SU-DHL-6 (cell line): ENCODE measurements around the gene ARMH3.

Source experiments
- H2AFZ ChIP-seq: fragments of 200-600 bp; sonication (generic); 2 replicates; pipeline ENCODE4 v1.6.1; 2014; ENCODE audit warnings: low read depth, mild to moderate bottlenecking, moderate library complexity, mixed read lengths, antibody characterized with exemption, low read length; ENCODE audit not compliant: severe bottlenecking
- H3F3A ChIP-seq: fragments of 200-600 bp; shearing (Covaris generic); 2 replicates; pipeline ENCODE4 v1.6.0; 2016; ENCODE audit warnings: antibody characterized with exemption, mild to moderate bottlenecking; ENCODE audit not compliant: insufficient read depth
- H3K27ac ChIP-seq: fragments of 200-600 bp; sonication (generic); 2 replicates; pipeline ENCODE4 v1.5.1; 2016; ENCODE audit warnings: low read depth, mild to moderate bottlenecking, low read length, moderate library complexity, mixed read lengths
- H3K27me3 ChIP-seq: fragments of 200-600 bp; sonication (generic), shearing (Covaris generic); 2 replicates; pipeline ENCODE4 v1.6.0; 2014; ENCODE audit warnings: mild to moderate bottlenecking, low read length
- H3K36me3 ChIP-seq: fragments of 200-600 bp; sonication (generic); 2 replicates; pipeline ENCODE4 v1.6.1; 2014; ENCODE audit warnings: mild to moderate bottlenecking, low read length, mixed read lengths
- H3K4me2 ChIP-seq: fragments of 300-600, 200-600 bp; shearing (Covaris generic), sonication (generic); 2 replicates; pipeline ENCODE4 v1.6.0; 2014; ENCODE audit warnings: low read length, low read depth, mild to moderate bottlenecking; ENCODE audit not compliant: poor library complexity, severe bottlenecking
- H3K4me3 ChIP-seq: fragments of 200-600 bp; sonication (generic); 2 replicates; pipeline ENCODE4 v1.5.1; 2014; ENCODE audit warnings: antibody characterized with exemption, low read length, mild to moderate bottlenecking, mixed read lengths; ENCODE audit not compliant: insufficient read depth, poor library complexity, severe bottlenecking
- H3K79me2 ChIP-seq: fragments of 200-600 bp; sonication (generic); 2 replicates; pipeline ENCODE4 v1.6.1; 2014; ENCODE audit warnings: mild to moderate bottlenecking, low read length, moderate library complexity; ENCODE audit not compliant: insufficient read depth
- H3K9ac ChIP-seq: fragments of 200-600 bp; sonication (generic); 2 replicates; pipeline ENCODE4 v1.7.0; 2014; ENCODE audit warnings: mild to moderate bottlenecking, low read length
- H3K9me2 ChIP-seq: fragments of 200-600 bp; sonication (generic); replicated peaks from 2 replicates; pipeline ENCODE4 v1.6.1; 2014; ENCODE audit warnings: low read length; ENCODE audit not compliant: insufficient read depth
- H3K9me3 ChIP-seq: fragments of 200-600 bp; sonication (generic); 2 replicates; pipeline ENCODE4 v1.6.1; 2014; ENCODE audit warnings: low read length, mixed read lengths; ENCODE audit not compliant: insufficient read depth
- H4K20me1 ChIP-seq: fragments of 200-600 bp; sonication (generic); 2 replicates; pipeline ENCODE4 v1.6.1; 2014; ENCODE audit warnings: low read depth, mild to moderate bottlenecking, antibody characterized with exemption, low read length, moderate library complexity, mixed read lengths
- CTCF ChIP-seq: fragments of 200-600 bp; sonication (generic); IDR thresholded peaks from one replicate; pipeline ENCODE4 v1.5.1; 2017; ENCODE audit warnings: antibody characterized with exemption, mild to moderate bottlenecking, low read length, moderate library complexity; ENCODE audit not compliant: insufficient read depth, poor library complexity, severe bottlenecking
- EZH2phosphoT487 ChIP-seq: fragments of 200-600 bp; sonication (generic), shearing (Covaris generic); conservative IDR thresholded peaks from 2 replicates; pipeline ENCODE4 v1.6.1; 2018; ENCODE audit warnings: mild to moderate bottlenecking, antibody characterized with exemption, low read length, moderate library complexity, mixed read lengths

ARMH3 gene

DNA sequence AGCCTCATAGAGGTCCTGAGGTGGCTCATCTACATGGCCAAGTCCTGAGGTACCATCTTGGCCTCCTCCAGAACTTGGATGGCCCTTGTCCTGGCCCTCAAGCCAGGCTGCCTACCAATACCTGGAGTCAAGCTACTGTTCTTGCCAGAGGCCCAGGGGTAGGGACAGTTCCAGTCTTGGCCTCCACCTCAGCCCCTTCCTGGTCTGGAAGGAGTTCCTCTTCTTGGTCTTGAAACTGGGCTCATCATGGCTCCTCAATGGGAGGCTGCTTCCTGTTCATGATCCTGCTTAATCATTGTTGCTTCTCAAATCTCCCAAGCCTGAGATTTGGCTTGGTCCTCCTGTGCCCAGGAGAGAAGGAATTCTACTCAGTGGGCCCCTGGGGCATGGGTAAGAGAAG is 13.1 kb upstream of the ARMH3 start:
- H3K9ac ChIP-seq = no peak overlapping the region
- H4K20me1 ChIP-seq = no peaks in the 10 kb centered on the region; the same call in 1 of the 2 replicates
- H3K9me3 ChIP-seq = no peaks in the 10 kb centered on the region
- no peaks in the 10 kb centered on the region for H3K9me2 ChIP-seq
- H2AFZ ChIP-seq = no peak overlapping the region
- no peaks in the 10 kb centered on the region for H3K36me3 ChIP-seq
- H3K27me3 ChIP-seq = no peaks in the 10 kb centered on the region
- H3F3A ChIP-seq = peaks cover 5% of the 10 kb centered on the region; the same call in 1 of the 2 replicates
- H3K4me3 ChIP-seq = no peak overlapping the region
- H3K4me2 ChIP-seq = no peak overlapping the region
- H3K27ac ChIP-seq = no peak overlapping the region
- H3K79me2 ChIP-seq = peaks cover 13% of the 10 kb centered on the region
- TF ChIP-seq CTCF = no peak
- TF ChIP-seq EZH2phosphoT487 = no peak

- Histone ChIP-seq H2AFZ (no peak overlapping the region), H3K79me2 (peaks cover 13% of the 10 kb centered on the region), H3K4me2 (no peak overlapping the region), H4K20me1 (no peaks in the 10 kb centered on the region; the same call in 1 of the 2 replicates), H3K27me3 (no peaks in the 10 kb centered on the region), H3K27ac (no peak overlapping the region), H3K9me3 (no peaks in the 10 kb centered on the region), H3K9ac (no peak overlapping the region), H3K4me3 (no peak overlapping the region), H3F3A (peaks cover 5% of the 10 kb centered on the region; the same call in 1 of the 2 replicates), H3K9me2 (no peaks in the 10 kb centered on the region), H3K36me3 (no peaks in the 10 kb centered on the region)
- TF ChIP-seq CTCF = no peak
- TF ChIP-seq EZH2phosphoT487 = no peak
Measured at GRCh38 chr10:102068216-102068615, 12.2 kb upstream of the ARMH3 start.

GRCh38 chr10:102067091-102067916 is 11.3 kb upstream of the ARMH3 start:
- no peak overlapping the region for H3K4me3 ChIP-seq

More at GRCh38 chr10:102067091-102067916, 11.3 kb upstream of the ARMH3 start:
- TF ChIP-seq EZH2phosphoT487 = no peak
- TF ChIP-seq CTCF = no peak
- Histone ChIP-seq H2AFZ (no peak overlapping the region), H3K36me3 (no peaks in the 10 kb centered on the region), H3K9me2 (no peaks in the 10 kb centered on the region), H3K79me2 (peaks cover 13% of the 10 kb centered on the region), H3K27me3 (no peaks in the 10 kb centered on the region), H3K9me3 (no peaks in the 10 kb centered on the region), H3K27ac (no peak overlapping the region), H4K20me1 (no peaks in the 10 kb centered on the region; the same call in 1 of the 2 replicates), H3K4me2 (no peak overlapping the region), H3F3A (peaks cover 5% of the 10 kb centered on the region; the same call in 1 of the 2 replicates), H3K9ac (no peak overlapping the region)
